CD1c-positive myeloid dendritic cell (primary cell): ENCODE results near the gene CACNB2.
"Not testable (repeated sequence)": the region's sequence is repeated elsewhere in the genome, so short reads cannot be mapped to it uniquely, and the experiment has no call there.

Experiments
- DNase-seq: peaks from one replicate; pipeline ENCODE4 v3.0.0-alpha.2; 2016; ENCODE audit errors: extremely low spot score

The CACNB2 gene

GRCh38 chr10:18145652-18146051, 5.4 kb downstream of the CACNB2 start:
- DNase-seq: no peak

GRCh38 chr10:18149196-18149800, 9.1 kb downstream of the CACNB2 start:
- no peak for DNase-seq

GRCh38 chr10:18151356-18151890, 11.2 kb downstream of the CACNB2 start:
- no peak for DNase-seq

- DNase-seq: not testable (repeated sequence)
Measured at GRCh38 chr10:18153381-18153780, 13.2 kb downstream of the CACNB2 start.

GRCh38 chr10:18155321-18155720, 15.1 kb downstream of the CACNB2 start:
- no peak for DNase-seq

- DNase-seq: not testable (repeated sequence)
Measured at GRCh38 chr10:18156797-18157196, 16.6 kb downstream of the CACNB2 start.

- DNase-seq: no peak
Measured at GRCh38 chr10:18157881-18158280, 17.7 kb downstream of the CACNB2 start.

- no peak for DNase-seq
Measured at GRCh38 chr10:18158773-18159265, 18.6 kb downstream of the CACNB2 start.

- no peak for DNase-seq
Measured at GRCh38 chr10:18159557-18159956, 19.3 kb downstream of the CACNB2 start.

GRCh38 chr10:18162021-18162627, 21.9 kb downstream of the CACNB2 start:
- DNase-seq: no peak

GRCh38 chr10:18164093-18164492, 23.9 kb downstream of the CACNB2 start:
- DNase-seq: no peak

- DNase-seq: no peak
Measured at GRCh38 chr10:18164748-18165361, 24.6 kb downstream of the CACNB2 start.

GRCh38 chr10:18178854-18179483, 38.7 kb downstream of the CACNB2 start:
- DNase-seq: no peak

- DNase-seq: no peak
Measured at GRCh38 chr10:18179891-18180290, 39.7 kb downstream of the CACNB2 start.

GRCh38 chr10:18181382-18181781, 41.2 kb downstream of the CACNB2 start:
- not testable (repeated sequence) for DNase-seq

- no peak for DNase-seq
Measured at GRCh38 chr10:18185621-18186020, 45.4 kb downstream of the CACNB2 start.

GRCh38 chr10:18190840-18191239, 50.6 kb downstream of the CACNB2 start:
- DNase-seq: no peak

- DNase-seq: no peak
Measured at GRCh38 chr10:18194634-18195033, 54.4 kb downstream of the CACNB2 start.

GRCh38 chr10:18195060-18195799, 55.0 kb downstream of the CACNB2 start:
- DNase-seq: no peak

GRCh38 chr10:18196806-18197550, 56.8 kb downstream of the CACNB2 start:
- no peak for DNase-seq

GRCh38 chr10:18197706-18198105, 57.5 kb downstream of the CACNB2 start:
- DNase-seq: no peak
